ENCODE data around the gene EML1.

DNA sequence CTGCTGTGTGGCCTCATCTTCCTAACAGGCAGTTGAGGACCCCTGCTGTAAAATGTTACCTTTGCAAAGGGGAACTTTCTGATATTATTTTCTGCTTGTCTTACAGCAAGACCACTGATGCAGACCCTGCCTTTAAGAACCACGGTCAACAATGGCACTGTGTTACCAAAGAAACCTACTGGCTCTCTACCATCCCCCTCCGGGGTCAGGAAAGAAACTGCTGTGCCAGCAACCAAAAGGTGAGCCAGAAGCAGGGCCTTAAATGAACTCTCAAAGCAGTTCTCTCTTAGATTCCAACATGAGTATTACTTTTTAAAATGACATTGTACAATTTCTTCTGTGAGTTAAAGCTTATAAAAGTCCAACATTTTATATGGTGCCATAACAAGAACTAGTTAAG is 72.2 kb downstream of the EML1 start:
- TF ChIP-seq, protein P1, sequence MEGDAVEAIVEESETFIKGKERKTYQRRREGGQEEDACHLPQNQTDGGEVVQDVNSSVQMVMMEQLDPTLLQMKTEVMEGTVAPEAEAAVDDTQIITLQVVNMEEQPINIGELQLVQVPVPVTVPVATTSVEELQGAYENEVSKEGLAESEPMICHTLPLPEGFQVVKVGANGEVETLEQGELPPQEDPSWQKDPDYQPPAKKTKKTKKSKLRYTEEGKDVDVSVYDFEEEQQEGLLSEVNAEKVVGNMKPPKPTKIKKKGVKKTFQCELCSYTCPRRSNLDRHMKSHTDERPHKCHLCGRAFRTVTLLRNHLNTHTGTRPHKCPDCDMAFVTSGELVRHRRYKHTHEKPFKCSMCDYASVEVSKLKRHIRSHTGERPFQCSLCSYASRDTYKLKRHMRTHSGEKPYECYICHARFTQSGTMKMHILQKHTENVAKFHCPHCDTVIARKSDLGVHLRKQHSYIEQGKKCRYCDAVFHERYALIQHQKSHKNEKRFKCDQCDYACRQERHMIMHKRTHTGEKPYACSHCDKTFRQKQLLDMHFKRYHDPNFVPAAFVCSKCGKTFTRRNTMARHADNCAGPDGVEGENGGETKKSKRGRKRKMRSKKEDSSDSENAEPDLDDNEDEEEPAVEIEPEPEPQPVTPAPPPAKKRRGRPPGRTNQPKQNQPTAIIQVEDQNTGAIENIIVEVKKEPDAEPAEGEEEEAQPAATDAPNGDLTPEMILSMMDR (conservative IDR thresholded peaks at IDR 0.05) = no peak
- TF ChIP-seq ZFX (IDR thresholded peaks at IDR 0.05) = no peak

Measured in C4-2B (cell line).